Measurements from ENCODE around the gene SHANK2.

SHANK2 gene

GRCh38 chr11:71294846-71295600, 42.6 kb upstream of the SHANK2 start:
- no peaks in the 10 kb centered on the region for H3F3A ChIP-seq (ENCODE audit: insufficient read depth, low read length)
- no peak overlapping the region for H3K4me3 ChIP-seq (ENCODE audit: low read length)
- H3K9ac ChIP-seq (ENCODE audit: low read length), result no peak overlapping the region
- no peak for TF ChIP-seq CTCF (IDR thresholded peaks at IDR 0.05; ENCODE audit: low read length)
- no peak for TF ChIP-seq EZH2 (optimal IDR thresholded peaks at IDR 0.05; ENCODE audit: low read depth, low read length)
- TF ChIP-seq EZH2phosphoT487 (IDR thresholded peaks at IDR 0.05; ENCODE audit: low read length), result no peak
- H3K79me2 ChIP-seq (ENCODE audit: low read length), result no peaks in the 10 kb centered on the region
- H3K27me3 ChIP-seq (replicated peaks; ENCODE audit: insufficient read depth, low read length), result peaks cover 88% of the 10 kb centered on the region
- H3K9me2 ChIP-seq (replicated peaks; ENCODE audit: insufficient read depth, low read length), result no peaks in the 10 kb centered on the region
- no peaks in the 10 kb centered on the region for H3K4me1 ChIP-seq (ENCODE audit: low read length)
- no peak overlapping the region for H2AFZ ChIP-seq (ENCODE audit: low read length)
- no peak overlapping the region for H3K4me2 ChIP-seq (ENCODE audit: low read depth, low read length)
- no peaks in the 10 kb centered on the region for H3K36me3 ChIP-seq (replicated peaks; ENCODE audit: insufficient read depth, low read length)
- no peaks in the 10 kb centered on the region for H3K9me3 ChIP-seq (replicated peaks; ENCODE audit: insufficient read depth, low read length)
- no peaks in the 10 kb centered on the region for H4K20me1 ChIP-seq (ENCODE audit: insufficient read depth, low read length)
- no peak for DNase-seq
- no peak overlapping the region for H3K27ac ChIP-seq (ENCODE audit: low read length)

DNA sequence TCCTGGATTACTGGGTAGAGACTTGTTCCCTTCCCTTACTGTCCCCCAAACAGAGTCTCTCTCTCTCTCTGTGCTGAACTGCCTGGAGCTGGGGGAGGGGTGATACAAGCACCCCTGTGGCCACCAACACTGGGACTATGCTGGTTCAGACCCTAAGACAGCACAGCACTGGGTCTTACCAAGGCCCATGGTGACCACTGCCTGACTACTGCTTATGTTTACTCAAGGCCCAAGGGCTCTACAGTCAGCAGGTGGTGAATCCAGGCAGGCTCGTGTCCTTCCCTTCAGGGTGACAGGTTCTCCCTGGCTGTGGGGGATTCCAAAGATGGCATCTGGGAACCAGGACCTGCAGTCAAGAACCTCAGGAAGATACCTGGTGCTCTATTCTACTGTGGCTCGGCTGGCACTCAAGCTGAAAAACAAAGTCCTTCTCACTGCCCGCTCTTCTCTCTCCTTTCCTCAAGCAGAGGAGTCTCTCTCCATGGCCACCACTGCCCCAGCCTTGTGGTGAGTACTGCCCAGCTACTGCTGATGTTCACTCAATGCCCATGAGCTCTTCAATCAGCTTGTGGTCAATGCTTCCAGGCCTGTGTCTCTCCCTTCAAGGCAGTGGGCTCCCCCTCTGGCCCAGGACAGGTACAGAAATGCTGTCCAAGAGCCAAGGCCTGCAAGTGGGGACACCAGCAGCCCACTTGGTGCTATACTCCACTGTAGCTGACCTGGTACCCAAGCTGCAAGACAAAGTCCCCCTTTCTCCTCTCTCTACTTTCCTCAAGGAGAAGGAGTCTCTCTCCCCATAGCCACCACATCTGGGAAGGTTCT, 41.8 kb upstream of the SHANK2 start:
- H3K9me2 ChIP-seq (replicated peaks; ENCODE audit: insufficient read depth, low read length), result no peaks in the 10 kb centered on the region
- no peak overlapping the region for H2AFZ ChIP-seq (ENCODE audit: low read length)
- no peak overlapping the region for H3K9ac ChIP-seq (ENCODE audit: low read length)
- H3K27ac ChIP-seq (ENCODE audit: low read length), result no peak overlapping the region
- H3K9me3 ChIP-seq (replicated peaks; ENCODE audit: insufficient read depth, low read length), result no peaks in the 10 kb centered on the region
- no peaks in the 10 kb centered on the region for H3F3A ChIP-seq (ENCODE audit: insufficient read depth, low read length)
- no peaks in the 10 kb centered on the region for H3K79me2 ChIP-seq (ENCODE audit: low read length)
- no peaks in the 10 kb centered on the region for H3K4me1 ChIP-seq (ENCODE audit: low read length)
- no peak overlapping the region for H3K4me2 ChIP-seq (ENCODE audit: low read depth, low read length)
- no peak for TF ChIP-seq EZH2 (optimal IDR thresholded peaks at IDR 0.05; ENCODE audit: low read depth, low read length)
- no peak for TF ChIP-seq CTCF (IDR thresholded peaks at IDR 0.05; ENCODE audit: low read length)
- TF ChIP-seq EZH2phosphoT487 (IDR thresholded peaks at IDR 0.05; ENCODE audit: low read length), result no peak
- H4K20me1 ChIP-seq (ENCODE audit: insufficient read depth, low read length), result no peaks in the 10 kb centered on the region
- H3K27me3 ChIP-seq (replicated peaks; ENCODE audit: insufficient read depth, low read length), result peaks cover 85% of the 10 kb centered on the region
- H3K36me3 ChIP-seq (replicated peaks; ENCODE audit: insufficient read depth, low read length), result no peaks in the 10 kb centered on the region
- H3K4me3 ChIP-seq (ENCODE audit: low read length), result no peak overlapping the region
- DNase-seq, result no peak

GRCh38 chr11:71286701-71287643, 34.6 kb upstream of the SHANK2 start:
- no peak for DNase-seq
- Histone ChIP-seq H3K4me2 (ENCODE audit: low read depth, low read length) (no peak overlapping the region), H3K4me3 (ENCODE audit: low read length) (no peak overlapping the region), H3K9ac (ENCODE audit: low read length) (no peak overlapping the region), H3K9me3 (replicated peaks; ENCODE audit: insufficient read depth, low read length) (no peaks in the 10 kb centered on the region), H2AFZ (ENCODE audit: low read length) (no peak overlapping the region), H3K9me2 (replicated peaks; ENCODE audit: insufficient read depth, low read length) (no peaks in the 10 kb centered on the region), H4K20me1 (ENCODE audit: insufficient read depth, low read length) (no peaks in the 10 kb centered on the region), H3K36me3 (replicated peaks; ENCODE audit: insufficient read depth, low read length) (no peaks in the 10 kb centered on the region), H3K4me1 (ENCODE audit: low read length) (no peaks in the 10 kb centered on the region), H3K27ac (ENCODE audit: low read length) (no peak overlapping the region), H3K79me2 (ENCODE audit: low read length) (no peaks in the 10 kb centered on the region), H3F3A (ENCODE audit: insufficient read depth, low read length) (no peaks in the 10 kb centered on the region), H3K27me3 (replicated peaks; ENCODE audit: insufficient read depth, low read length) (peaks cover 85% of the 10 kb centered on the region)
- TF ChIP-seq CTCF (IDR thresholded peaks at IDR 0.05; ENCODE audit: low read length), result no peak
- no peak for TF ChIP-seq EZH2phosphoT487 (IDR thresholded peaks at IDR 0.05; ENCODE audit: low read length)
- TF ChIP-seq EZH2 (optimal IDR thresholded peaks at IDR 0.05; ENCODE audit: low read depth, low read length), result no peak

Data from MM.1S (cell line).